GM12864 (cell line): ENCODE data around the gene TIFAB.
A peak's percentile ranks its signal among the peaks of the same experiment; 100 is the strongest.

Experiments used
- DNase-seq: peaks from one replicate; pipeline ENCODE4 v3.0.0-alpha.2; 2011; ENCODE audit warnings: low read depth
- H3K4me3 ChIP-seq: 2 replicates; pipeline ENCODE4 v1.5.1; 2011; ENCODE audit warnings: mild to moderate bottlenecking, low read depth, low read length, control low read depth
- TF ChIP-seq, protein P1 (sequence below): IDR thresholded peaks from 2 replicates; pipeline ENCODE4 v1.5.1; 2011; ENCODE audit warnings: low read depth, mild to moderate bottlenecking, moderate library complexity, low read length, control low read depth, inconsistent platforms; ENCODE audit errors: missing control alignments

TIFAB gene

GRCh38 chr5:135457424-135458071, 5.4 kb upstream of the TIFAB start:
- TF ChIP-seq, protein P1, sequence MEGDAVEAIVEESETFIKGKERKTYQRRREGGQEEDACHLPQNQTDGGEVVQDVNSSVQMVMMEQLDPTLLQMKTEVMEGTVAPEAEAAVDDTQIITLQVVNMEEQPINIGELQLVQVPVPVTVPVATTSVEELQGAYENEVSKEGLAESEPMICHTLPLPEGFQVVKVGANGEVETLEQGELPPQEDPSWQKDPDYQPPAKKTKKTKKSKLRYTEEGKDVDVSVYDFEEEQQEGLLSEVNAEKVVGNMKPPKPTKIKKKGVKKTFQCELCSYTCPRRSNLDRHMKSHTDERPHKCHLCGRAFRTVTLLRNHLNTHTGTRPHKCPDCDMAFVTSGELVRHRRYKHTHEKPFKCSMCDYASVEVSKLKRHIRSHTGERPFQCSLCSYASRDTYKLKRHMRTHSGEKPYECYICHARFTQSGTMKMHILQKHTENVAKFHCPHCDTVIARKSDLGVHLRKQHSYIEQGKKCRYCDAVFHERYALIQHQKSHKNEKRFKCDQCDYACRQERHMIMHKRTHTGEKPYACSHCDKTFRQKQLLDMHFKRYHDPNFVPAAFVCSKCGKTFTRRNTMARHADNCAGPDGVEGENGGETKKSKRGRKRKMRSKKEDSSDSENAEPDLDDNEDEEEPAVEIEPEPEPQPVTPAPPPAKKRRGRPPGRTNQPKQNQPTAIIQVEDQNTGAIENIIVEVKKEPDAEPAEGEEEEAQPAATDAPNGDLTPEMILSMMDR: peak; percentile 93
- H3K4me3 ChIP-seq: no peak overlapping the region
- no peak for DNase-seq

DNA sequence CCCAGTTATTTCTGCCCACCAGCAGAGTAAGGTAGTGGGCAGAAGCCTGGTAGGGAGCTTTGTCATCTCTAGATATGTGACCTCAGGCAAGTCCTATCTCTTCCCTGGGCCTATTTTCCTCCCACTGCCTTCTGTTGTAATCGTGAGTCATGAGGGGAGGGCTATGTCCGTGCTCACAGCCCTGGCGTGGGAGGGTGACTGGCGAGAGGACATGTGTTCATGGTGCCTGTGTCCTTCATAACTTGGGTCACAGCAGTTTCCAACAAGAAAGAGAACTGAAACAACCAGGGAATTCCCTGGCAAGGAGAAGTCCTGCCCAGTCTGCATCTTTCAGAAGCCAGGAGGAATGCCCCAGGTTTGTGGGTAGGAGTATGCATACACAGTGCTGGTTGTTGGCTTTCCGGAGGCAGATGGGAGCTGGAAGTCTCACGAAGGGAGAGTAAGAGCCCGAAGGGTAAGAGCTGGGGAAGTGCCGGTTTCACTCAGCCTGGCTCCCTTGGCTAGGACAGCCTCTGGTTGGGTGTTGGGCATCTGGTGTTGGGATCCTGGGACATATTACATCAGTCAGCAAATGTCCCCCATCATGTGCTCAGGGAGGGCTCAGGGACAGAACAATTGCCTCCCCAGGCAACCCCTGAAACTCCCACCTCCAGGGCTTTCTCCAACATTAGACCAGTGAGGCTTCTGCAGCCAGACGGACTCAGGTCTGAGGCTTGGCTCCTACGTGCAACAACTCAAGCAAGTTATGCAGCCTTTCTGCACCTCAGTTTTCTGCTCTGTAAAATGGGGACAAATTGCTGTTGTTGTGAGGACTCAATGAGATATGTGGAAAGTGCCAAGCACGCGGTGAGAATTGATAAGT, 4.3 kb upstream of the TIFAB start:
- DNase-seq: peak; percentile 41
- TF ChIP-seq, protein P1: no peak
- H3K4me3 ChIP-seq: no peak overlapping the region

DNA sequence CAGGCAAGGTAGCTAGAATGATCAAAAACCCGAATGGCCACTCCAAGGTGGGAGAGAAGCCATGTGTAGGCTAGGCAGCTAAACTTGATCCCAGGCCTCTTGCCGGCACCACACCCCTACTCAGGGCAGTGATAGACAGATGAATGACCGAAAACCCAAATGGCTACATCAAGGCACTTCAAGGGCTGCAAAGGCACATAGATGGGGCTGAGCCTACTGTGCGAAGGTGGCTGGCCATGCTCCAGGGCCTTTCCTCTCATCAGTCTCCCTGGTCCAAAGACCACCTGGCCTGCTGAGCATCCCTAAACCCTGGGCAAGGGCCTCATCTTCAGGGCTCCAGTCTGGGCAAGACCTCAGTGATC, 3.7 kb upstream of the TIFAB start:
- H3K4me3 ChIP-seq: no peak overlapping the region
- TF ChIP-seq, protein P1: no peak
- no peak for DNase-seq

GRCh38 chr5:135454946-135455345, 2.8 kb upstream of the TIFAB start:
- no peak for DNase-seq
- TF ChIP-seq, protein P1: no peak
- H3K4me3 ChIP-seq: no peak overlapping the region

DNA sequence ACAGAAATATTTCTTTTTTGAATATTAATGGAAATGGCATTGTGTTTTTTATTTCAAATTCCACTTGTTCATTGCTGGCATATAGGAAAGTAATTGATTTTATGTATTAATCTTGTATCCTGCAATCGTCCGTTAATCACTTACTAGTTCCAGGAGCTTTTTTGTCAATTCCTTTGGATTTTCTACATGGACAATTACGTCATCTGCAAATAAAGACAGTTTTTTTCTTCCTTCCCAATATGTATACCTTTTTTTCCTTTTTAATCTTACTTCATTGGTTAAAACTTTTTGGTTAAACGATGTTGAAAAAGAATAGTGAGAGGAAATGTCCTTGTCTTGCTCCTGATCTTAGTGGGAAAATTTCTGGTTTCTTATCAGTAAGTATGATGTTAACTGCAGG, 1.5 kb upstream of the TIFAB start:
- DNase-seq: no peak
- H3K4me3 ChIP-seq: no peak overlapping the region
- TF ChIP-seq, protein P1: no peak

DNA sequence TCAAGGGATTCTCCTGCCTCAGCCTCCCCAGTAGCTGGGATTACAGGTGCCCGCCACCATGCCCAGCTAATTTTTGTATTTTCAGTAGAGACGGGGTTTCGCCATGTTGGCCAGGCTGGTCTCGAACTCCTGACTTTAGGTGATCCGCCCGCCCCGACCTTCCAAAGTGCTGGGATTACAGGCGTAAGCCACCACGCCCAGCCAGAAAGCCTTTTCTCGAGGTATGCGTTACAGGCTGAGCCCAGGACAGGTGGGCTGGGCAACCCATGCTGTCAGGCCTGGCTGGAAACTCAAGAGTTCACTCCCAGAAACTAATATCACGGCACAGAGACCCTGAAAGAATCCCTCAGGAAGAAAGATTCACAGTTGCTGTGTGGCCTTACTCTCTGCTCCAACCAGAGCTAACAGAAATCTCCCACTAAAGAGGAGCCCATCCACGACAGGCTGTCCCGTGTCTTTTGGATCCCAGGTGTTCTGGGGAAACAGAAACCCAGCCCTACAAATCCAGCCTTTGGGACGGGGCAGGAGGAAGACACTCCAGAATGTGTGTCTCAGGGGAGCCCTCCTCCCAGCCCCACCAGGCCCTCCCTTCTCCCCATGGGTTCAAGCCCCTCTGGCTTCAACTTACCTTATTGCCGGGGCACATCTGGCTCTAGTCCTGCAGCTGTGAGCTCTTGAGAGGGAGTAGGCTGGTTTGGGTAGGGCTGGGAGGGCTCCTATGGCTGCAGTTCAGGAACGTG, 400 bp downstream of the TIFAB start:
- no peak overlapping the region for H3K4me3 ChIP-seq
- no peak for DNase-seq
- TF ChIP-seq, protein P1: no peak
